GM12878 (cell line): ENCODE measurements around the gene STK11.

ENCODE experiments used
- EZH2 ChIP-seq: IDR thresholded peaks from 2 replicates; pipeline ENCODE4 v1.6.1; 2012; ENCODE audit warnings: low read depth, mild to moderate bottlenecking, control low read depth, inconsistent platforms, low read length, borderline replicate concordance; ENCODE audit not compliant: control insufficient read depth
- FOXM1 ChIP-seq: IDR thresholded peaks from 2 replicates; pipeline ENCODE4 v1.6.1; 2012; ENCODE audit warnings: low read depth, mild to moderate bottlenecking, inconsistent platforms, low read length, moderate library complexity
- JUNB ChIP-seq: IDR thresholded peaks from 2 replicates; pipeline ENCODE4 v1.6.1; 2016; ENCODE audit warnings: antibody characterized with exemption, mild to moderate bottlenecking
- MEF2A ChIP-seq: IDR thresholded peaks from 2 replicates; pipeline ENCODE4 v1.6.1; 2011; ENCODE audit warnings: low read depth, mild to moderate bottlenecking, low read length, moderate library complexity; ENCODE audit not compliant: insufficient read depth
- RCOR1 ChIP-seq: conservative IDR thresholded peaks from 2 replicates; pipeline ENCODE4 v1.6.1; 2012; ENCODE audit warnings: low read depth, low read length, improper control_type of control experiment
- RFX5 ChIP-seq: IDR thresholded peaks from 2 replicates; pipeline ENCODE4 v1.6.1; 2011; ENCODE audit warnings: low read depth, low read length, improper control_type of control experiment
- SP1 ChIP-seq: IDR thresholded peaks from one replicate; pipeline ENCODE4 v1.6.1; 2011; ENCODE audit warnings: low read depth, low read length
- STAT1 ChIP-seq: fragments of 450-650 bp; conservative IDR thresholded peaks from 2 replicates; pipeline ENCODE4 v1.6.1; 2014; ENCODE audit warnings: antibody characterized with exemption, mild to moderate bottlenecking
- TF ChIP-seq, protein P1 (sequence below): IDR thresholded peaks from 2 replicates; pipeline ENCODE4 v1.6.1; 2012; ENCODE audit warnings: mild to moderate bottlenecking, low read depth, low read length
- TF ChIP-seq, protein P2 (sequence below), 3 experiments: IDR thresholded peaks in 2 of 3; conservative IDR thresholded peaks in 1 of 3; 2 replicates each; pipeline ENCODE4 v1.5.1; 2011; ENCODE audit warnings: low read depth in 3 of 3, low read length in 3 of 3, mild to moderate bottlenecking in 3 of 3, control low read depth in 2 of 3, moderate library complexity in 2 of 3, inconsistent platforms in 1 of 3, mixed read lengths in 1 of 3; ENCODE audit not compliant: control insufficient read depth in 2 of 3, insufficient read depth in 1 of 3; ENCODE audit errors: extremely low read depth in 1 of 3

DNA sequence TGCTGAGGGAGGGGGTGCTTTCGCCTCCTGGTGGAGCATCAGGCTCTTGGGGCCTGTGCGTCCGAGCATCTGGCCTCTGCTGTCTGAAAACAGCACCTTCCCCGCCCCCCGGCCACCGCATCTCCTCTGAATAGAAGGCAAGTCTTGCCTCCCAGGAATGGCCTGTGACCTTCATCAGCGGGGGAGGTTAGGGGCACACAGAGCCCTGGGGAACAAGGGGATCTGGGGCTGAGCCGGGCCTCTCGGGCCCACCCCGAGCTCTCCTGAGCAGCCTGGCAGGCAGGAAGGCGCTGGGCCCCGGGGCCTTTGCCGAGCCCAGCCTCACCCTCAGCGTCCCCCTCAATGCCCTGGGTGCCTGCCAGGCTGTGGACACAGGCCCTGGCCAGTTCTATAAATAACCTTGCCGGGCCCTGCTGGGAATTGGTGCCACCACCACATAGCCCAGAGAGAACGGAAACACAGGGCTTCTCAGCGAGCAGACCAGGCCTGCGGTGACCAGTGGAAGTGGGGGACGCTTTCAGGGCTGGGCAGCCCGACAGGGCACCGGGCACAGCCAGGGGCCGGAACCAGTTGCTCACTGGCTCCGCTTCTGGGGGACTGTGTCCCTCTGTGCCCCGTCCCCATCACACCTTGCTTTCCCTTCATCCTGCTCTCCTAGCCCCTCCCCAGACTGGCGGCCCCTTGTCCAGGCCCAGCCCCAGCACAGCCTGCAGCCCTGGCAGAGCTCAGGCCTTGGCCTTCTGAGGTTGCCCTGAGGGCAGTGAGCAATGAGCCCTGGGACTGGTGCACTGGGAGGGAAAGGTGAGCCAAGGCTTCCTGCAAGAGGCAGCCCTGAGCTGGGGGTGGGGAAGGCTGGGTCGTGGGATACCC is 9.5 kb downstream of the STK11 start:
- TF ChIP-seq, protein P1, sequence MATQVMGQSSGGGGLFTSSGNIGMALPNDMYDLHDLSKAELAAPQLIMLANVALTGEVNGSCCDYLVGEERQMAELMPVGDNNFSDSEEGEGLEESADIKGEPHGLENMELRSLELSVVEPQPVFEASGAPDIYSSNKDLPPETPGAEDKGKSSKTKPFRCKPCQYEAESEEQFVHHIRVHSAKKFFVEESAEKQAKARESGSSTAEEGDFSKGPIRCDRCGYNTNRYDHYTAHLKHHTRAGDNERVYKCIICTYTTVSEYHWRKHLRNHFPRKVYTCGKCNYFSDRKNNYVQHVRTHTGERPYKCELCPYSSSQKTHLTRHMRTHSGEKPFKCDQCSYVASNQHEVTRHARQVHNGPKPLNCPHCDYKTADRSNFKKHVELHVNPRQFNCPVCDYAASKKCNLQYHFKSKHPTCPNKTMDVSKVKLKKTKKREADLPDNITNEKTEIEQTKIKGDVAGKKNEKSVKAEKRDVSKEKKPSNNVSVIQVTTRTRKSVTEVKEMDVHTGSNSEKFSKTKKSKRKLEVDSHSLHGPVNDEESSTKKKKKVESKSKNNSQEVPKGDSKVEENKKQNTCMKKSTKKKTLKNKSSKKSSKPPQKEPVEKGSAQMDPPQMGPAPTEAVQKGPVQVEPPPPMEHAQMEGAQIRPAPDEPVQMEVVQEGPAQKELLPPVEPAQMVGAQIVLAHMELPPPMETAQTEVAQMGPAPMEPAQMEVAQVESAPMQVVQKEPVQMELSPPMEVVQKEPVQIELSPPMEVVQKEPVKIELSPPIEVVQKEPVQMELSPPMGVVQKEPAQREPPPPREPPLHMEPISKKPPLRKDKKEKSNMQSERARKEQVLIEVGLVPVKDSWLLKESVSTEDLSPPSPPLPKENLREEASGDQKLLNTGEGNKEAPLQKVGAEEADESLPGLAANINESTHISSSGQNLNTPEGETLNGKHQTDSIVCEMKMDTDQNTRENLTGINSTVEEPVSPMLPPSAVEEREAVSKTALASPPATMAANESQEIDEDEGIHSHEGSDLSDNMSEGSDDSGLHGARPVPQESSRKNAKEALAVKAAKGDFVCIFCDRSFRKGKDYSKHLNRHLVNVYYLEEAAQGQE = no peak
- TF ChIP-seq FOXM1 (no peak), EZH2 (no peak), JUNB (no peak), RFX5 (no peak), STAT1 (no peak), MEF2A (no peak), SP1 (no peak), RCOR1 (no peak)
- TF ChIP-seq, protein P2, sequence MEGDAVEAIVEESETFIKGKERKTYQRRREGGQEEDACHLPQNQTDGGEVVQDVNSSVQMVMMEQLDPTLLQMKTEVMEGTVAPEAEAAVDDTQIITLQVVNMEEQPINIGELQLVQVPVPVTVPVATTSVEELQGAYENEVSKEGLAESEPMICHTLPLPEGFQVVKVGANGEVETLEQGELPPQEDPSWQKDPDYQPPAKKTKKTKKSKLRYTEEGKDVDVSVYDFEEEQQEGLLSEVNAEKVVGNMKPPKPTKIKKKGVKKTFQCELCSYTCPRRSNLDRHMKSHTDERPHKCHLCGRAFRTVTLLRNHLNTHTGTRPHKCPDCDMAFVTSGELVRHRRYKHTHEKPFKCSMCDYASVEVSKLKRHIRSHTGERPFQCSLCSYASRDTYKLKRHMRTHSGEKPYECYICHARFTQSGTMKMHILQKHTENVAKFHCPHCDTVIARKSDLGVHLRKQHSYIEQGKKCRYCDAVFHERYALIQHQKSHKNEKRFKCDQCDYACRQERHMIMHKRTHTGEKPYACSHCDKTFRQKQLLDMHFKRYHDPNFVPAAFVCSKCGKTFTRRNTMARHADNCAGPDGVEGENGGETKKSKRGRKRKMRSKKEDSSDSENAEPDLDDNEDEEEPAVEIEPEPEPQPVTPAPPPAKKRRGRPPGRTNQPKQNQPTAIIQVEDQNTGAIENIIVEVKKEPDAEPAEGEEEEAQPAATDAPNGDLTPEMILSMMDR (IDR thresholded peaks at IDR 0.05 in 2 of 3, conservative IDR thresholded peaks at IDR 0.05 in 1 of 3; ENCODE audit: control insufficient read depth in 2 of 3, extremely low read depth in 1 of 3, insufficient read depth in 1 of 3, low read depth in 3 of 3, low read length in 3 of 3) = no peak
